HCT116 (cell line): ENCODE results near the gene SPAM1. TPM values are rescaled to one million over a fixed set of nuclear protein-coding genes. Genes with fewer than 3 reads are reported as not detected.

ENCODE experiments used
- ATAC-seq: fragments of 200-7000 bp; cut with Tn5 transposase; 2 replicates; pipeline ENCODE4 v1.9.1; 2020; ENCODE audit warnings: mild to moderate bottlenecking, moderate library complexity
- BruUV-seq: library from RNA; stranded (reverse); fragments of 400-500 nt; replicated peaks from 2 replicates; lab custom pipeline; 2021; lab: Mats Ljungman, UMichigan
- CTCF ChIA-PET: fragments of 300-600 bp; sonication (Branson Sonifier 250); formaldehyde crosslinking; loops from one replicate; lab custom pipeline; 2021; ENCODE audit warnings: antibody characterized with exemption; lab: Charles Lee
- POLR2A ChIA-PET: fragments of 300-600, 350-600 bp; sonication (Branson Sonifier 250); formaldehyde crosslinking; loops from one replicate; lab custom pipeline; 2021; ENCODE audit warnings: antibody characterized with exemption; lab: Charles Lee
- RAD21 ChIA-PET, 2 experiments: fragments of 300-600 bp; sonication (Branson Sonifier 250); formaldehyde crosslinking; loops; one replicate each; lab custom pipeline; 2023; ENCODE audit warnings: low total read pairs in 2 of 2; ENCODE audit not compliant: uncharacterized antibody in 2 of 2, unreplicated experiment in 2 of 2, low non-redundant PET in 1 of 2; lab: Charles Lee
- DNase-seq: peaks from one replicate; pipeline ENCODE4 v3.0.0-alpha.2; 2010; ENCODE audit warnings: low read depth, low spot score
- H2AFZ ChIP-seq: fragments of 200-600 bp; shearing (Covaris generic), sonication (generic); 2 replicates; pipeline ENCODE4 v1.6.1; 2017; ENCODE audit warnings: low read depth, mixed run types, mixed read lengths, antibody characterized with exemption, low read length; ENCODE audit not compliant: poor library complexity, severe bottlenecking
- H3K27ac ChIP-seq: 2 replicates; pipeline ENCODE4 v1.5.1; 2012; ENCODE audit warnings: low read depth, low read length
- H3K27me3 ChIP-seq: fragments of 200-600 bp; sonication (generic); 2 replicates; pipeline ENCODE4 v1.6.1; 2016; ENCODE audit warnings: mixed run types, low read length, mixed read lengths; ENCODE audit not compliant: insufficient read depth
- H3K36me3 ChIP-seq, 2 experiments: fragments of 200-500 bp in 1 of 2; fragments of 200-600 bp in 1 of 2; sonication (Bioruptor generic) in 1 of 2; sonication (generic) in 1 of 2; 2 replicates each; pipeline versions ENCODE4 v1.5.1 to v1.6.1; 2014 to 2016; ENCODE audit warnings: low read length in 2 of 2, inconsistent platforms in 1 of 2, mixed read lengths in 1 of 2, mixed run types in 1 of 2; ENCODE audit not compliant: insufficient read depth in 2 of 2, control insufficient read depth in 1 of 2
- H3K4me1 ChIP-seq, 2 experiments: fragments of 200-600 bp in 1 of 2; sonication (generic) in 1 of 2; 2 replicates each; pipeline versions ENCODE4 v1.5.1 to v1.6.1; 2012 to 2017; ENCODE audit warnings: low read length in 2 of 2, inconsistent platforms in 1 of 2, mild to moderate bottlenecking in 1 of 2, mixed read lengths in 1 of 2, mixed run types in 1 of 2, moderate library complexity in 1 of 2; ENCODE audit not compliant: insufficient read depth in 2 of 2, control insufficient read depth in 1 of 2
- H3K4me2 ChIP-seq: fragments of 200-600 bp; sonication (generic); 2 replicates; pipeline ENCODE4 v1.6.1; 2017; ENCODE audit warnings: mixed run types, low read length, mixed read lengths
- H3K4me3 ChIP-seq, 2 experiments: fragments of 200-600 bp in 1 of 2; sonication (generic) in 1 of 2; replicated peaks in 1 of 2; 2 replicates each; pipeline ENCODE4 v1.5.1; 2011 to 2016; ENCODE audit warnings: low read length in 2 of 2, control low read depth in 1 of 2, low read depth in 1 of 2, mild to moderate bottlenecking in 1 of 2, mixed read lengths in 1 of 2, mixed run types in 1 of 2
- H3K79me2 ChIP-seq: fragments of 200-600 bp; sonication (generic); 2 replicates; pipeline ENCODE4 v1.6.1; 2017; ENCODE audit warnings: mild to moderate bottlenecking, mixed run types, low read length, moderate library complexity, mixed read lengths; ENCODE audit not compliant: insufficient read depth
- H3K9ac ChIP-seq: fragments of 200-600 bp; sonication (generic); 2 replicates; pipeline ENCODE4 v1.6.1; 2016; ENCODE audit warnings: low read length, mixed read lengths
- H3K9me2 ChIP-seq: fragments of 200-600 bp; sonication (generic), shearing (Covaris generic); 2 replicates; pipeline ENCODE4 v1.6.1; 2017; ENCODE audit warnings: mixed run types, mild to moderate bottlenecking, moderate library complexity; ENCODE audit not compliant: insufficient read depth
- H3K9me3 ChIP-seq, 2 experiments: fragments of 200-500 bp in 1 of 2; fragments of 200-600 bp in 1 of 2; sonication (Bioruptor generic) in 1 of 2; sonication (generic) in 1 of 2; 2 replicates each; pipeline ENCODE4 v1.6.1; 2014 to 2017; ENCODE audit warnings: low read length in 2 of 2, mixed read lengths in 2 of 2, inconsistent platforms in 1 of 2, low read depth in 1 of 2, mild to moderate bottlenecking in 1 of 2, mixed run types in 1 of 2, moderate library complexity in 1 of 2; ENCODE audit not compliant: control insufficient read depth in 1 of 2, insufficient read depth in 1 of 2
- H4K20me1 ChIP-seq: fragments of 200-600 bp; sonication (generic), shearing (Covaris generic); 2 replicates; pipeline ENCODE4 v1.6.1; 2017; ENCODE audit warnings: mixed run types, mild to moderate bottlenecking, moderate library complexity; ENCODE audit not compliant: insufficient read depth
- CBX3 ChIP-seq: IDR thresholded peaks from 2 replicates; pipeline ENCODE4 v1.6.1; 2012; ENCODE audit warnings: low read depth
- CEBPB ChIP-seq: IDR thresholded peaks from 2 replicates; pipeline ENCODE4 v1.6.1; 2012; ENCODE audit warnings: low read depth
- CTCF ChIP-seq, 3 experiments: fragments of 200-600 bp in 1 of 3; sonication (generic) in 1 of 3; IDR thresholded peaks in 2 of 3; conservative IDR thresholded peaks in 1 of 3; 2 replicates each; pipeline ENCODE4 v1.5.1; 2012 to 2017; ENCODE audit warnings: low read depth in 2 of 3, low read length in 2 of 3, antibody characterized with exemption in 1 of 3, borderline replicate concordance in 1 of 3, control low read depth in 1 of 3, mild to moderate bottlenecking in 1 of 3, mixed read lengths in 1 of 3, mixed run types in 1 of 3, moderate library complexity in 1 of 3; ENCODE audit not compliant: insufficient read depth in 1 of 3
- EGR1 ChIP-seq: IDR thresholded peaks from 2 replicates; pipeline ENCODE4 v1.6.1; 2012; ENCODE audit warnings: low read depth
- ELF1 ChIP-seq: IDR thresholded peaks from 2 replicates; pipeline ENCODE4 v1.6.1; 2012; ENCODE audit warnings: low read depth, borderline replicate concordance
- EZH2 ChIP-seq: fragments of 200-600 bp; sonication (generic); IDR thresholded peaks from 2 replicates; pipeline ENCODE4 v1.6.1; 2017; ENCODE audit warnings: antibody characterized with exemption, mixed run types
- EZH2phosphoT487 ChIP-seq: fragments of 200-600 bp; IDR thresholded peaks from 2 replicates; pipeline ENCODE4 v1.6.1; 2018; ENCODE audit warnings: antibody characterized with exemption, borderline replicate concordance
- FOSL1 ChIP-seq: IDR thresholded peaks from 2 replicates; pipeline ENCODE4 v1.6.1; 2012; ENCODE audit warnings: low read depth
- JUND ChIP-seq: IDR thresholded peaks from 2 replicates; pipeline ENCODE4 v1.6.1; 2012
- MAX ChIP-seq: IDR thresholded peaks from 2 replicates; pipeline ENCODE4 v1.6.1; 2012
- POLR2A ChIP-seq: IDR thresholded peaks from 2 replicates; pipeline ENCODE4 v1.7.0; 2011; ENCODE audit warnings: borderline replicate concordance; ENCODE audit not compliant: insufficient read depth, insufficient read length; ENCODE audit errors: extremely low read depth
- SRF ChIP-seq: IDR thresholded peaks from 2 replicates; pipeline ENCODE4 v1.6.1; 2012; ENCODE audit warnings: low read depth
- TCF7L2 ChIP-seq: IDR thresholded peaks from 2 replicates; pipeline ENCODE4 v1.7.0; 2011; ENCODE audit warnings: borderline replicate concordance, inconsistent platforms; ENCODE audit not compliant: insufficient read depth, insufficient read length; ENCODE audit errors: extremely low read depth
- ZBTB33 ChIP-seq: IDR thresholded peaks from 2 replicates; pipeline ENCODE4 v1.6.1; 2011; ENCODE audit warnings: mild to moderate bottlenecking, low read length, moderate library complexity; ENCODE audit not compliant: insufficient replicate concordance; ENCODE audit errors: extremely low read depth
- ZFX ChIP-seq: fragments of 450-650 bp; IDR thresholded peaks from 2 replicates; pipeline ENCODE4 v1.6.1; 2017
- ZNF274 ChIP-seq: fragments of 200-500 bp; sonication (Bioruptor generic); IDR thresholded peaks from 2 replicates; pipeline ENCODE4 v1.6.1; 2014; ENCODE audit warnings: mild to moderate bottlenecking, low read depth, low read length, inconsistent platforms
- intact Hi-C: fragments of 100-400 bp; cut with micrococcal nuclease; formaldehyde crosslinking; loops from 2 replicates; pipeline ENCODE4 v1.10.0; 2022
- total RNA-seq: library from RNA; stranded (reverse); gene quantifications from one replicate; pipeline ENCODE4 v1.2.1, GENCODE V29; 2021; ENCODE audit not compliant: unreplicated experiment
- TF ChIP-seq, protein P1 (sequence below): IDR thresholded peaks from 2 replicates; pipeline ENCODE4 v1.6.1; 2012

Gene SPAM1
- total RNA-seq, 1 experiment from 2014 or later: not detected

DNA sequence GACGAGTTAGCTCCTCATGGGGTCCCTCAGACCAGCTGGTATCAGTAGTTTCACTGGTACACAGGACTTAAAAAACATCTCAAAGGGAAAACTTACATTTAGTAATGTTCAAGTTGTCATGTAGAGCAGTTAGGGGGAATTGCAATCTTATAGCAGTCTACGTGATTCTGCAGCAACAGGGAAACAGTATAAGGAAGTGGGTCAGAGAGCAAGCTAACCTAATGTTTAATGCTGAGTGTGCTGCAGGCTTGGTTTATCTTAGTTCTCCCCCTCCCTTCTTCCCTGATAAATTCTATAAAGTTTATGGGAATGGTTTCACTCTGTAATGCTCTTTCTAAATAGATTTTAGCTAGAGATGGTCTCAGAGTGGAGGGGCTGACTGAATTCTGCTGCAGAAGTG is 11.3 kb downstream of the SPAM1 start (continued):
- TF ChIP-seq CEBPB: no peak
- TF ChIP-seq, protein P1, sequence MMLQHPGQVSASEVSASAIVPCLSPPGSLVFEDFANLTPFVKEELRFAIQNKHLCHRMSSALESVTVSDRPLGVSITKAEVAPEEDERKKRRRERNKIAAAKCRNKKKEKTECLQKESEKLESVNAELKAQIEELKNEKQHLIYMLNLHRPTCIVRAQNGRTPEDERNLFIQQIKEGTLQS: no peak
- no peak for TF ChIP-seq EZH2
- no peak for TF ChIP-seq ZFX
- TF ChIP-seq EZH2phosphoT487: no peak
- no peak for TF ChIP-seq CBX3
- no peak for TF ChIP-seq TCF7L2
- TF ChIP-seq FOSL1: no peak

GRCh38 chr7:123939784-123940183 is 14.7 kb downstream of the SPAM1 start:
- no peak for TF ChIP-seq CTCF (IDR thresholded peaks at IDR 0.05 in 2 of 3, conservative IDR thresholded peaks at IDR 0.05 in 1 of 3; ENCODE audit: borderline replicate concordance in 1 of 3, insufficient read depth in 1 of 3, low read depth in 2 of 3, low read length in 2 of 3)
- TF ChIP-seq ZNF274: no peak
- no peak for TF ChIP-seq MAX
- no peak for TF ChIP-seq POLR2A
- TF ChIP-seq JUND: no peak
- no peak for TF ChIP-seq CBX3
- TF ChIP-seq ELF1: no peak
- TF ChIP-seq ZBTB33: no peak
- TF ChIP-seq SRF: no peak
- TF ChIP-seq EZH2: no peak
- TF ChIP-seq, protein P1: no peak
- TF ChIP-seq CEBPB: no peak
- TF ChIP-seq ZFX: no peak
- no peak for TF ChIP-seq EGR1
- TF ChIP-seq, all 23 proteins: peak for 0
- DNase-seq (no peak), ATAC-seq (no peak)
- RAD21 ChIA-PET: no interaction called here
- Histone ChIP-seq H2AFZ (no peak overlapping the region), H3K36me3 (no peaks in the 10 kb centered on the region), H4K20me1 (no peaks in the 10 kb centered on the region), H3K4me1 (0 out of 4 replicates have a peak, but pooled peaks cover 0 to 3% of the 10 kb centered on the region in 2 experiments), H3K27ac (no peak overlapping the region), H3K9me3 (peaks cover 0 to 7% of the 10 kb centered on the region in 2 experiments; a peak in 1 of 4 replicates), H3K79me2 (no peaks in the 10 kb centered on the region), H3K27me3 (no peaks in the 10 kb centered on the region), H3K4me2 (no peak overlapping the region), H3K4me3 (no peak overlapping the region), H3K9me2 (no peaks in the 10 kb centered on the region), H3K9ac (no peak overlapping the region)
- CTCF ChIA-PET: no interaction called here
- no TSS peak for BruUV-seq
- intact Hi-C loops: no loop called here
- POLR2A ChIA-PET: no interaction called here
